HepG2 (cell line): ENCODE results near the gene PDE1C.

Experiments used
- CBX1 ChIP-seq: IDR thresholded peaks from one replicate; pipeline ENCODE4 v1.6.1; 2016; ENCODE audit warnings: antibody characterized with exemption, low read depth
- CENPBD1 ChIP-seq: sonication (generic); formaldehyde crosslinking; IDR thresholded peaks from 2 replicates; pipeline ENCODE4 v1.8.0; 2022; ENCODE audit warnings: missing genetic modification reagents, low read depth, mild to moderate bottlenecking, borderline replicate concordance
- CTCF ChIP-seq: sonication (generic); formaldehyde crosslinking; IDR thresholded peaks from 2 replicates; pipeline ENCODE4 v1.5.0; 2020; ENCODE audit warnings: mild to moderate bottlenecking, missing genetic modification reagents, moderate library complexity
- FOXP4 ChIP-seq: sonication (generic); formaldehyde crosslinking; IDR thresholded peaks from 2 replicates; pipeline ENCODE4 v1.4.0; 2020; ENCODE audit warnings: missing genetic modification reagents
- HNRNPUL1 ChIP-seq: fragments of 200-400 bp; formaldehyde crosslinking; IDR thresholded peaks from 2 replicates; pipeline ENCODE4 v1.6.1; 2017; ENCODE audit warnings: low read depth, mild to moderate bottlenecking, low read length, moderate library complexity
- PCBP1 ChIP-seq: fragments of 200-400 bp; formaldehyde crosslinking; IDR thresholded peaks from 2 replicates; pipeline ENCODE4 v1.6.1; 2017; ENCODE audit warnings: mild to moderate bottlenecking, low read depth, low read length, borderline replicate concordance
- POLR2A ChIP-seq, 2 experiments: IDR thresholded peaks; 2 replicates each; pipeline ENCODE4 v1.6.1; 2011; ENCODE audit warnings: low read depth in 2 of 2, low read length in 2 of 2, mild to moderate bottlenecking in 1 of 2, moderate library complexity in 1 of 2; ENCODE audit not compliant: insufficient read depth in 1 of 2
- SALL1 ChIP-seq: sonication (generic); formaldehyde crosslinking; IDR thresholded peaks from 2 replicates; pipeline ENCODE4 v1.8.0; 2022; ENCODE audit warnings: mild to moderate bottlenecking, missing genetic modification reagents
- ZBTB21 ChIP-seq: sonication (generic); formaldehyde crosslinking; IDR thresholded peaks from 2 replicates; pipeline ENCODE4 v1.4.0; 2020; ENCODE audit warnings: missing genetic modification reagents
- ZNF234 ChIP-seq: sonication (generic); formaldehyde crosslinking; conservative IDR thresholded peaks from 2 replicates; pipeline ENCODE4 v1.5.1; 2020; ENCODE audit warnings: mild to moderate bottlenecking, missing genetic modification reagents

GRCh38 chr7:31979690-31980330, 90.4 kb downstream of the PDE1C start:
- TF ChIP-seq CTCF (no peak), CENPBD1 (CRISPR knock-in tag) (no peak), CBX1 (no peak), HNRNPUL1 (no peak), ZNF234 (CRISPR knock-in tag) (no peak), FOXP4 (no peak), SALL1 (no peak), PCBP1 (no peak), ZBTB21 (CRISPR knock-in tag) (no peak), POLR2A (IDR thresholded peaks at IDR 0.05; ENCODE audit: insufficient read depth in 1 of 2, low read depth in 2 of 2, low read length in 2 of 2) (no peak)
